NCI-H2196 (cell line): ENCODE measurements around the gene ZNF664.

Experiments used
- DNase-seq: peaks from one replicate; lab custom pipeline; 2025; ENCODE audit not compliant: unreplicated experiment; lab: John Stamatoyannopoulos, UW

ZNF664 gene

GRCh38 chr12:124028555-124028925, 55.5 kb downstream of the ZNF664 start:
- no peak for DNase-seq

GRCh38 chr12:124030008-124030407, 57.0 kb downstream of the ZNF664 start:
- no peak for DNase-seq

- DNase-seq, result no peak
Observed at GRCh38 chr12:124030510-124030909, 57.5 kb downstream of the ZNF664 start.

- DNase-seq, result no peak
Observed at GRCh38 chr12:124031058-124031457, 58.0 kb downstream of the ZNF664 start.

GRCh38 chr12:124032265-124032886, 59.4 kb downstream of the ZNF664 start:
- peak; percentile 60 for DNase-seq

- DNase-seq, result no peak
Observed at GRCh38 chr12:124033859-124034258, 60.8 kb downstream of the ZNF664 start.

GRCh38 chr12:124034297-124034696, 61.3 kb downstream of the ZNF664 start:
- no peak for DNase-seq

- DNase-seq, result no peak
Observed at GRCh38 chr12:124035163-124035562, 62.1 kb downstream of the ZNF664 start.

- DNase-seq, result no peak
Observed at GRCh38 chr12:124036171-124036598, 63.2 kb downstream of the ZNF664 start.

- peak; percentile 42 for DNase-seq
Observed at GRCh38 chr12:124036657-124037109, 63.7 kb downstream of the ZNF664 start.

- no peak for DNase-seq
Observed at GRCh38 chr12:124037331-124037730, 64.3 kb downstream of the ZNF664 start.

GRCh38 chr12:124039276-124039675, 66.3 kb downstream of the ZNF664 start:
- no peak for DNase-seq

- DNase-seq, result no peak
Observed at GRCh38 chr12:124040291-124040690, 67.3 kb downstream of the ZNF664 start.

GRCh38 chr12:124040737-124041136, 67.7 kb downstream of the ZNF664 start:
- DNase-seq, result no peak

GRCh38 chr12:124041907-124042306, 68.9 kb downstream of the ZNF664 start:
- DNase-seq, result no peak

- no peak for DNase-seq
Observed at GRCh38 chr12:124044021-124044420, 71.0 kb downstream of the ZNF664 start.

- DNase-seq, result no peak
Observed at GRCh38 chr12:124044809-124045321, 71.8 kb downstream of the ZNF664 start.

- DNase-seq, result no peak
Observed at GRCh38 chr12:124045671-124046455, 72.8 kb downstream of the ZNF664 start.

GRCh38 chr12:124046456-124046740, 73.4 kb downstream of the ZNF664 start:
- no peak for DNase-seq

- no peak for DNase-seq
Observed at GRCh38 chr12:124047045-124047566, 74.1 kb downstream of the ZNF664 start.

- DNase-seq, result no peak
Observed at GRCh38 chr12:124049451-124050094, 76.6 kb downstream of the ZNF664 start.

- DNase-seq, result peak; percentile 7
Observed at GRCh38 chr12:124053851-124054250, 80.8 kb downstream of the ZNF664 start.
